C1 segment of cervical spinal cord (tissue), 14 donors: ENCODE data around the gene ALKBH4.
"Not testable (repeated sequence)": the region's sequence is repeated elsewhere in the genome, so short reads cannot be mapped to it uniquely, and the experiment has no call there.

Experiments used
- DNase-seq, 14 donors: peaks; one replicate each; lab custom pipeline; 2025; lab: John Stamatoyannopoulos, UW

Gene ALKBH4

GRCh38 chr7:102429141-102429899, 35.3 kb downstream of the ALKBH4 start:
- no peak for DNase-seq

- DNase-seq: no peak
Observed at GRCh38 chr7:102427019-102427405, 37.7 kb downstream of the ALKBH4 start.

- DNase-seq: peak in 7 of 14 donors; percentile 15 to 37 (median 26)
Observed at GRCh38 chr7:102426268-102427018, 38.2 kb downstream of the ALKBH4 start.

- DNase-seq: peak in 8 of 14 donors; percentile 14 to 80 (median 38)
Observed at GRCh38 chr7:102425639-102426267, 38.9 kb downstream of the ALKBH4 start.

GRCh38 chr7:102424787-102425218, 39.9 kb downstream of the ALKBH4 start:
- peak in 6 of 14 donors; percentile 7 to 27 (median 16) for DNase-seq

GRCh38 chr7:102424129-102424551, 40.5 kb downstream of the ALKBH4 start:
- DNase-seq: peak in 2 of 14 donors; percentile 34 to 90

- DNase-seq: no peak
Observed at GRCh38 chr7:102421706-102422240, 42.9 kb downstream of the ALKBH4 start.

- DNase-seq: no peak
Observed at GRCh38 chr7:102418592-102418991, 46.1 kb downstream of the ALKBH4 start.

- DNase-seq: no peak
Observed at GRCh38 chr7:102417105-102417504, 47.6 kb downstream of the ALKBH4 start.

- DNase-seq: no peak
Observed at GRCh38 chr7:102416406-102416805, 48.3 kb downstream of the ALKBH4 start.

- peak in 4 of 14 donors; percentile 8 to 24 (median 12) for DNase-seq
Observed at GRCh38 chr7:102415685-102416225, 48.9 kb downstream of the ALKBH4 start.

- DNase-seq: peak in 1 of 14 donors; percentile 66
Observed at GRCh38 chr7:102413611-102414010, 51.1 kb downstream of the ALKBH4 start.

- peak in 4 of 14 donors; percentile 5 to 95 (median 36) for DNase-seq
Observed at GRCh38 chr7:102413091-102413490, 51.6 kb downstream of the ALKBH4 start.

GRCh38 chr7:102412548-102412947, 52.1 kb downstream of the ALKBH4 start:
- DNase-seq: peak in 9 of 14 donors; percentile 17 to 98 (median 37)

- DNase-seq: no peak
Observed at GRCh38 chr7:102410918-102411317, 53.7 kb downstream of the ALKBH4 start.

GRCh38 chr7:102410123-102410522, 54.5 kb downstream of the ALKBH4 start:
- DNase-seq: no peak

- DNase-seq: no peak
Observed at GRCh38 chr7:102409340-102409739, 55.3 kb downstream of the ALKBH4 start.

GRCh38 chr7:102408530-102408929, 56.1 kb downstream of the ALKBH4 start:
- not testable (repeated sequence) for DNase-seq

GRCh38 chr7:102407910-102408309, 56.8 kb downstream of the ALKBH4 start:
- DNase-seq: no peak
